IPS DF 6.9 (cell line): ENCODE data around the gene CLIP1.
"Not testable (repeated sequence)": the region's sequence is repeated elsewhere in the genome, so short reads cannot be mapped to it uniquely, and the experiment has no call there.

Experiments
- DNase-seq: peaks from one replicate; pipeline ENCODE4 v3.0.0-alpha.2; 2013; ENCODE audit warnings: low read depth, low spot score
- H3K27ac ChIP-seq: one replicate; pipeline ENCODE4 v1.5.1; 2013; ENCODE audit warnings: low read length, control low read depth
- H3K27me3 ChIP-seq: 2 replicates; pipeline ENCODE4 v1.6.1; 2013; ENCODE audit warnings: mild to moderate bottlenecking, low read length; ENCODE audit not compliant: control insufficient read depth, insufficient read depth
- H3K36me3 ChIP-seq: 2 replicates; pipeline ENCODE4 v1.6.1; 2013; ENCODE audit warnings: low read length; ENCODE audit not compliant: control insufficient read depth, insufficient read depth
- H3K4me1 ChIP-seq: 2 replicates; pipeline ENCODE4 v1.6.1; 2013; ENCODE audit warnings: low read length; ENCODE audit not compliant: control insufficient read depth, insufficient read depth
- H3K4me3 ChIP-seq: 2 replicates; pipeline ENCODE4 v1.5.1; 2013; ENCODE audit warnings: mild to moderate bottlenecking, low read length
- H3K9me3 ChIP-seq: 2 replicates; pipeline ENCODE4 v1.6.1; 2013; ENCODE audit warnings: low read length, inconsistent platforms; ENCODE audit not compliant: control insufficient read depth, insufficient read depth
- WGBS: extraction: QIAGEN DNeasy Blood & Tissue Kit; methylation state at CpG from one replicate; pipeline ENCODE4 v1.1.7; 2013; ENCODE audit warnings: mixed read lengths, missing lambda C conversion rate; ENCODE audit not compliant: insufficient read length, insufficient coverage; 5-methylcytosine and 5-hydroxymethylcytosine counted together

Gene CLIP1

GRCh38 chr12:122458105-122459035, 35.9 kb upstream of the CLIP1 start:
- no peaks in the 10 kb centered on the region for H3K9me3 ChIP-seq
- H3K4me1 ChIP-seq, result no peaks in the 10 kb centered on the region
- no peaks in the 10 kb centered on the region for H3K36me3 ChIP-seq
- no CpG with 5 or more reads among the region's 17 CpGs for WGBS
- no peaks in the 10 kb centered on the region for H3K27me3 ChIP-seq
- DNase-seq, result no peak
- no peak overlapping the region for H3K4me3 ChIP-seq
- H3K27ac ChIP-seq, result no peak overlapping the region

GRCh38 chr12:122457627-122458026, 35.2 kb upstream of the CLIP1 start:
- Histone ChIP-seq H3K36me3 (no peaks in the 10 kb centered on the region), H3K4me1 (no peaks in the 10 kb centered on the region), H3K4me3 (no peak overlapping the region), H3K9me3 (no peaks in the 10 kb centered on the region), H3K27me3 (no peaks in the 10 kb centered on the region), H3K27ac (no peak overlapping the region)
- DNase-seq, result no peak
- no CpG with 5 or more reads among the region's 2 CpGs for WGBS

- Histone ChIP-seq H3K4me3 (no peak overlapping the region), H3K36me3 (no peaks in the 10 kb centered on the region), H3K27ac (no peak overlapping the region), H3K9me3 (no peaks in the 10 kb centered on the region), H3K4me1 (no peaks in the 10 kb centered on the region), H3K27me3 (no peaks in the 10 kb centered on the region)
- no CpG with 5 or more reads among the region's 6 CpGs for WGBS
- no peak for DNase-seq
Measured at GRCh38 chr12:122454739-122455138, 32.3 kb upstream of the CLIP1 start.

- Histone ChIP-seq H3K36me3 (no peaks in the 10 kb centered on the region), H3K27me3 (no peaks in the 10 kb centered on the region), H3K27ac (no peak overlapping the region), H3K4me3 (no peak overlapping the region), H3K9me3 (no peaks in the 10 kb centered on the region), H3K4me1 (no peaks in the 10 kb centered on the region)
- no peak for DNase-seq
- WGBS, result no CpG with 5 or more reads among the region's 12 CpGs
Measured at GRCh38 chr12:122454250-122454721, 31.8 kb upstream of the CLIP1 start.

GRCh38 chr12:122452701-122453285, 30.3 kb upstream of the CLIP1 start:
- Histone ChIP-seq H3K27ac (no peak overlapping the region), H3K4me1 (no peaks in the 10 kb centered on the region), H3K4me3 (no peak overlapping the region), H3K36me3 (no peaks in the 10 kb centered on the region), H3K27me3 (no peaks in the 10 kb centered on the region), H3K9me3 (no peaks in the 10 kb centered on the region)
- WGBS, result no CpG with 5 or more reads among the region's 11 CpGs
- no peak for DNase-seq

- H3K9me3 ChIP-seq, result no peaks in the 10 kb centered on the region
- no peak overlapping the region for H3K27ac ChIP-seq
- DNase-seq, result no peak
- no peaks in the 10 kb centered on the region for H3K4me1 ChIP-seq
- H3K27me3 ChIP-seq, result no peaks in the 10 kb centered on the region
- no CpG with 5 or more reads among the region's 2 CpGs for whole genome bisulfite sequencing
- H3K36me3 ChIP-seq, result no peaks in the 10 kb centered on the region
- no peak overlapping the region for H3K4me3 ChIP-seq
Measured at GRCh38 chr12:122449317-122449716, 26.8 kb upstream of the CLIP1 start.

GRCh38 chr12:122447825-122448224, 25.4 kb upstream of the CLIP1 start:
- WGBS, result no CpG with 5 or more reads among the region's 3 CpGs
- H3K9me3 ChIP-seq, H3K36me3 ChIP-seq, H3K27ac ChIP-seq, DNase-seq, H3K4me1 ChIP-seq, H3K4me3 ChIP-seq, H3K27me3 ChIP-seq: not testable (repeated sequence)

- not testable (repeated sequence) for H3K4me3 ChIP-seq, H3K9me3 ChIP-seq, H3K4me1 ChIP-seq, H3K27ac ChIP-seq, H3K36me3 ChIP-seq, H3K27me3 ChIP-seq, DNase-seq
- WGBS, result no CpG with 5 or more reads among the region's 6 CpGs
Measured at GRCh38 chr12:122446390-122446789, 23.9 kb upstream of the CLIP1 start.

GRCh38 chr12:122444071-122444470, 21.6 kb upstream of the CLIP1 start:
- H3K27me3 ChIP-seq, H3K4me1 ChIP-seq, DNase-seq, H3K36me3 ChIP-seq, H3K9me3 ChIP-seq, H3K27ac ChIP-seq, H3K4me3 ChIP-seq: not testable (repeated sequence)
- WGBS, result no CpG with 5 or more reads among the region's 5 CpGs

- no CpG with 5 or more reads among the region's 8 CpGs for WGBS
Measured at GRCh38 chr12:122438822-122439221, 16.4 kb upstream of the CLIP1 start.

More at GRCh38 chr12:122438822-122439221, 16.4 kb upstream of the CLIP1 start:
- H3K9me3 ChIP-seq, H3K27me3 ChIP-seq, H3K4me1 ChIP-seq, DNase-seq, H3K36me3 ChIP-seq, H3K4me3 ChIP-seq, H3K27ac ChIP-seq: not testable (repeated sequence)
